Measurements from ENCODE around the gene SUGP2. TPM values are rescaled to one million over a fixed set of nuclear protein-coding genes. Genes with fewer than 3 reads are reported as not detected.

SUGP2 gene
- total and polyA plus RNA-seq, 2 of the 13 experiments (the other 11 are each of a cell fraction or from before 2014, with no cell fraction given), result 40.6 to 57.7 TPM

DNA sequence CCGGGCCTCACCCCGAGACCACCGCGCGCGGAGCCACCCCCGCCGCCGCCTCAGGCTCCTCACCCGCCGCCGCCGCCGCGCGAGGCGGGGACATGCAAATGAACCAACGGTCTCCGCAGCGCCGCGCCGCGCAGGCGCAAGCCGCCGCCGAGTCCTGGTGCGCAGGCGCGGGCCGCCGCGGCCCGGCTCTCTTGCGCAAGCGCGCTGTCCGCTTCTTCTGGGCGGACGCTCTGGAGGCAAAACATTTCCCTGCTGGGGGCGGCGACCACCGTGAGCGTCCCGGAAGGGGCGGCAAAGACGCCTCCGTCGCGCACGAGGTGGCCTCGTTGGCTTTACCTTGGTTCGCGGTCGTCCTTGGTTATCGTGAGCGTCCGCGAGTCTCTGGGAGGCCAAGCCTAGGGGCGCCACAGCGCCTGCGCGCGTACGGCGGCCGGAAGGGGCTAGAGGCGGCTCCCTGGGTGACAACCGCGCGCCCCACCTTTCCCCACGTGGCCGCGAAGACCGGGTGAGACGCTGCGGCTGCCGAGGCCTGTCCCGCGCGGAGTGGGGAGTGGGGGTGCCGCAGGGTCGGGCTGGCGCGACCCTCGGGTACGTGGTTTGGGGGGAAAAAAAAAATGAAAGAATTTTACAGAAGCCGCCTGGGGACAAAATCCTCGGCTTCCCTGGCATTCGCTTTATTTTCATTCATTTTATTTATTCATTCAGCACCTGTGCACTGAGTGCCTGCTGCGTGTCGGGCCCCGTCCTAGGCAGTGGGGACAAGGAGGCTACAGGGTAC, at the start of gene SUGP2, which contains the start of gene ARMC6 (continued):
- peak; percentile 96 for TF ChIP-seq ZNF605 (CRISPR knock-in tag; IDR thresholded peaks at IDR 0.05)
- TF ChIP-seq SYNCRIP (IDR thresholded peaks at IDR 0.05; ENCODE audit: insufficient read depth, low read depth, low read length), result no peak
- TF ChIP-seq, protein P1, sequence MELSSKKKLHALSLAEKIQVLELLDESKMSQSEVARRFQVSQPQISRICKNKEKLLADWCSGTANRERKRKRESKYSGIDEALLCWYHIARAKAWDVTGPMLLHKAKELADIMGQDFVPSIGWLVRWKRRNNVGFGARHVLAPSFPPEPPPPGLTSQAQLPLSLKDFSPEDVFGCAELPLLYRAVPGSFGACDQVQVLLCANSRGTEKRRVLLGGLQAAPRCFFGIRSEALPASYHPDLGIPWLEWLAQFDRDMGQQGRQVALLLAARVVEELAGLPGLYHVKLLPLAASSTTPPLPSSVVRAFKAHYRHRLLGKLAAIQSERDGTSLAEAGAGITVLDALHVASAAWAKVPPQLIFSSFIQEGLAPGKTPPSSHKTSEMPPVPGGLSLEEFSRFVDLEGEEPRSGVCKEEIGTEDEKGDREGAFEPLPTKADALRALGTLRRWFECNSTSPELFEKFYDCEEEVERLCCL (CRISPR knock-in tag; IDR thresholded peaks at IDR 0.05; ENCODE audit: borderline replicate concordance), result 0 out of 2 replicates have a peak, but pooled peaks have one; percentile 87
- TF ChIP-seq, protein P2, sequence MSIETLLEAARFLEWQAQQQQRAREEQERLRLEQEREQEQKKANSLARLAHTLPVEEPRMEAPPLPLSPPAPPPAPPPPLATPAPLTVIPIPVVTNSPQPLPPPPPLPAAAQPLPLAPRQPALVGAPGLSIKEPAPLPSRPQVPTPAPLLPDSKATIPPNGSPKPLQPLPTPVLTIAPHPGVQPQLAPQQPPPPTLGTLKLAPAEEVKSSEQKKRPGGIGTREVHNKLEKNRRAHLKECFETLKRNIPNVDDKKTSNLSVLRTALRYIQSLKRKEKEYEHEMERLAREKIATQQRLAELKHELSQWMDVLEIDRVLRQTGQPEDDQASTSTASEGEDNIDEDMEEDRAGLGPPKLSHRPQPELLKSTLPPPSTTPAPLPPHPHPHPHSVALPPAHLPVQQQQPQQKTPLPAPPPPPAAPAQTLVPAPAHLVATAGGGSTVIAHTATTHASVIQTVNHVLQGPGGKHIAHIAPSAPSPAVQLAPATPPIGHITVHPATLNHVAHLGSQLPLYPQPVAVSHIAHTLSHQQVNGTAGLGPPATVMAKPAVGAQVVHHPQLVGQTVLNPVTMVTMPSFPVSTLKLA (IDR thresholded peaks at IDR 0.05), result peak; percentile 77
- peak; percentile 94; the same call in 1 of the 2 replicates for TF ChIP-seq HOXA9 (CRISPR knock-in tag; IDR thresholded peaks at IDR 0.05; ENCODE audit: borderline replicate concordance)
- peak; percentile 61; the same call in 1 of the 2 replicates for TF ChIP-seq ZNF766 (CRISPR knock-in tag; IDR thresholded peaks at IDR 0.05; ENCODE audit: borderline replicate concordance)
- no peak for TF ChIP-seq FOXK2 (IDR thresholded peaks at IDR 0.05)
- TF ChIP-seq PAX8 (CRISPR knock-in tag; IDR thresholded peaks at IDR 0.05; ENCODE audit: borderline replicate concordance), result 0 out of 2 replicates have a peak, but pooled peaks have one; percentile 24
- TF ChIP-seq ZNF468 (CRISPR knock-in tag; IDR thresholded peaks at IDR 0.05), result no peak
- peak; percentile 82 for TF ChIP-seq HOXA3 (CRISPR knock-in tag; IDR thresholded peaks at IDR 0.05)
- TF ChIP-seq EP300 (IDR thresholded peaks at IDR 0.05; ENCODE audit: low read depth in 2 of 2, low read length in 2 of 2), result no peak
- TF ChIP-seq EP300 (CRISPR knock-in tag; IDR thresholded peaks at IDR 0.05; ENCODE audit: borderline replicate concordance), result peak; percentile 39
- peak; percentile 94 for TF ChIP-seq REPIN1 (CRISPR knock-in tag; IDR thresholded peaks at IDR 0.05; ENCODE audit: borderline replicate concordance, low read depth)
- TF ChIP-seq PLRG1 (conservative IDR thresholded peaks at IDR 0.05), result no peak
- TF ChIP-seq NPAS2 (CRISPR knock-in tag; IDR thresholded peaks at IDR 0.05; ENCODE audit: borderline replicate concordance), result no peak
- no peak for TF ChIP-seq SNRNP70 (IDR thresholded peaks at IDR 0.05; ENCODE audit: low read depth, low read length)
- peak; percentile 84; the same call in 1 of the 2 replicates for TF ChIP-seq KDM4B (CRISPR knock-in tag; IDR thresholded peaks at IDR 0.05)
- TF ChIP-seq NCOA5 (CRISPR knock-in tag; IDR thresholded peaks at IDR 0.05), result no peak
- no peak for TF ChIP-seq CREM (IDR thresholded peaks at IDR 0.05)
- no peak for TF ChIP-seq CREM (CRISPR knock-in tag; IDR thresholded peaks at IDR 0.05)
- TF ChIP-seq, protein P3, sequence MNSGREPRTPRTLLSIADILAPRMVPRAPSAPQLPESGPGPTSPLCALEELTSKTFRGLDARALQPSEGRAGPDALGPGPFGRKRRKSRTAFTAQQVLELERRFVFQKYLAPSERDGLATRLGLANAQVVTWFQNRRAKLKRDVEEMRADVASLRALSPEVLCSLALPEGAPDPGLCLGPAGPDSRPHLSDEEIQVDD (CRISPR knock-in tag; IDR thresholded peaks at IDR 0.05; ENCODE audit: borderline replicate concordance), result peak; percentile 87; the same call in 1 of the 2 replicates
- TF ChIP-seq ZNF674 (CRISPR knock-in tag; IDR thresholded peaks at IDR 0.05; ENCODE audit: low read depth), result no peak
- TF ChIP-seq, protein P4, sequence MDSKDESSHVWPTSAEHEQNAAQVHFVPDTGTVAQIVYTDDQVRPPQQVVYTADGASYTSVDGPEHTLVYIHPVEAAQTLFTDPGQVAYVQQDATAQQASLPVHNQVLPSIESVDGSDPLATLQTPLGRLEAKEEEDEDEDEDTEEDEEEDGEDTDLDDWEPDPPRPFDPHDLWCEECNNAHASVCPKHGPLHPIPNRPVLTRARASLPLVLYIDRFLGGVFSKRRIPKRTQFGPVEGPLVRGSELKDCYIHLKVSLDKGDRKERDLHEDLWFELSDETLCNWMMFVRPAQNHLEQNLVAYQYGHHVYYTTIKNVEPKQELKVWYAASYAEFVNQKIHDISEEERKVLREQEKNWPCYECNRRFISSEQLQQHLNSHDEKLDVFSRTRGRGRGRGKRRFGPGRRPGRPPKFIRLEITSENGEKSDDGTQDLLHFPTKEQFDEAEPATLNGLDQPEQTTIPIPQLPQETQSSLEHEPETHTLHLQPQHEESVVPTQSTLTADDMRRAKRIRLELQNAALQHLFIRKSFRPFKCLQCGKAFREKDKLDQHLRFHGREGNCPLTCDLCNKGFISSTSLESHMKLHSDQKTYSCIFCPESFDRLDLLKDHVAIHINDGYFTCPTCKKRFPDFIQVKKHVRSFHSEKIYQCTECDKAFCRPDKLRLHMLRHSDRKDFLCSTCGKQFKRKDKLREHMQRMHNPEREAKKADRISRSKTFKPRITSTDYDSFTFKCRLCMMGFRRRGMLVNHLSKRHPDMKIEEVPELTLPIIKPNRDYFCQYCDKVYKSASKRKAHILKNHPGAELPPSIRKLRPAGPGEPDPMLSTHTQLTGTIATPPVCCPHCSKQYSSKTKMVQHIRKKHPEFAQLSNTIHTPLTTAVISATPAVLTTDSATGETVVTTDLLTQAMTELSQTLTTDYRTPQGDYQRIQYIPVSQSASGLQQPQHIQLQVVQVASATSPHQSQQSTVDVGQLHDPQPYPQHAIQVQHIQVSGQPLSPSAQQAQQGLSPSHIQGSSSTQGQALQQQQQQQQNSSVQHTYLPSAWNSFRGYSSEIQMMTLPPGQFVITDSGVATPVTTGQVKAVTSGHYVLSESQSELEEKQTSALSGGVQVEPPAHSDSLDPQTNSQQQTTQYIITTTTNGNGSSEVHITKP (CRISPR knock-in tag; IDR thresholded peaks at IDR 0.05; ENCODE audit: low read depth), result no peak
- TF ChIP-seq BRD4 (CRISPR knock-in tag; IDR thresholded peaks at IDR 0.05), result peak; percentile 49; the same call in 1 of the 2 replicates
